Panc1 (cell line): ENCODE results near the gene ZNF816. TPM values are rescaled to one million over a fixed set of nuclear protein-coding genes. Genes with fewer than 3 reads are reported as not detected.

ENCODE experiments used
- ATAC-seq: fragments of 200-7000 bp; cut with Tn5 transposase; 2 replicates; pipeline ENCODE4 v1.9.1; 2020; ENCODE audit warnings: mild to moderate bottlenecking, moderate library complexity
- BruUV-seq: library from RNA; stranded (reverse); fragments of 400-500 nt; replicated peaks from 2 replicates; lab custom pipeline; 2021; lab: Mats Ljungman, UMichigan
- CTCF ChIA-PET: fragments of 300-600 bp; sonication (Branson Sonifier 250); formaldehyde crosslinking; loops from one replicate; lab custom pipeline; 2022; ENCODE audit warnings: antibody characterized with exemption; lab: Charles Lee
- POLR2A ChIA-PET: fragments of 300-600 bp; sonication (Branson Sonifier 250); formaldehyde crosslinking; loops from one replicate; lab custom pipeline; 2022; ENCODE audit warnings: antibody characterized with exemption; lab: Charles Lee
- DNase-seq: peaks from one replicate; pipeline ENCODE4 v3.0.0-alpha.2; 2010; ENCODE audit warnings: low read depth, low spot score
- H3K27ac ChIP-seq: 2 replicates; pipeline ENCODE4 v1.5.1; 2011; ENCODE audit warnings: mild to moderate bottlenecking, low read length, inconsistent platforms
- H3K27me3 ChIP-seq: fragments of 200-500 bp; sonication (Bioruptor generic); 2 replicates; pipeline ENCODE4 v1.6.0; 2014; ENCODE audit warnings: low read length, inconsistent platforms; ENCODE audit not compliant: control insufficient read depth, insufficient read depth
- H3K36me3 ChIP-seq: fragments of 200-500 bp; sonication (Bioruptor generic); 2 replicates; pipeline ENCODE4 v1.5.1; 2014; ENCODE audit warnings: inconsistent platforms, mild to moderate bottlenecking, low read length, moderate library complexity; ENCODE audit not compliant: control insufficient read depth, insufficient read depth
- H3K4me1 ChIP-seq: 2 replicates; pipeline ENCODE4 v1.5.1; 2011; ENCODE audit warnings: inconsistent platforms, mild to moderate bottlenecking, low read length, moderate library complexity; ENCODE audit not compliant: control insufficient read depth, insufficient read depth
- H3K4me3 ChIP-seq, 2 experiments: 2 replicates each; pipeline ENCODE4 v1.5.1; 2011 to 2012; ENCODE audit warnings: low read depth in 2 of 2, low read length in 2 of 2, mild to moderate bottlenecking in 2 of 2, inconsistent platforms in 1 of 2, moderate library complexity in 1 of 2
- H3K9me3 ChIP-seq: fragments of 200-500 bp; sonication (Bioruptor generic); 2 replicates; pipeline ENCODE4 v1.5.1; 2014; ENCODE audit warnings: low read depth, mild to moderate bottlenecking, inconsistent platforms, low read length, moderate library complexity; ENCODE audit not compliant: control insufficient read depth, insufficient read depth
- POLR2AphosphoS5 ChIP-seq: IDR thresholded peaks from 2 replicates; pipeline ENCODE4 v1.6.1; 2012; ENCODE audit warnings: mild to moderate bottlenecking, low read depth, low read length, moderate library complexity
- SIN3A ChIP-seq: IDR thresholded peaks from 2 replicates; pipeline ENCODE4 v1.6.1; 2012; ENCODE audit warnings: low read depth, mild to moderate bottlenecking, low read length, moderate library complexity, borderline replicate concordance; ENCODE audit not compliant: insufficient read depth
- TCF7L2 ChIP-seq: IDR thresholded peaks from 2 replicates; pipeline ENCODE4 v1.6.1; 2011; ENCODE audit warnings: mild to moderate bottlenecking, low read depth, low read length, inconsistent platforms
- in situ Hi-C: cut with HindIII; loops from 2 replicates; pipeline ENCODE4 v1.10.0; 2016; ENCODE audit warnings: low sequenced_read_pairs, low pct_unique_long_range_greater_than_20kb
- intact Hi-C: fragments of 100-400 bp; cut with micrococcal nuclease; formaldehyde crosslinking; loops from one replicate; pipeline ENCODE4 v1.10.0; 2022; ENCODE audit not compliant: unreplicated experiment
- total RNA-seq: library from RNA; stranded (reverse); gene quantifications from one replicate; pipeline ENCODE4 v1.2.1, GENCODE V29; 2021; ENCODE audit not compliant: unreplicated experiment
- TF ChIP-seq, protein P1 (sequence below), 2 experiments: IDR thresholded peaks; 2 replicates each; pipeline ENCODE4 v1.6.1; 2011 to 2012; ENCODE audit warnings: low read depth in 2 of 2, control low read depth in 1 of 2, low read length in 1 of 2, mild to moderate bottlenecking in 1 of 2, moderate library complexity in 1 of 2; ENCODE audit not compliant: insufficient read depth in 1 of 2
- TF ChIP-seq, protein P2 (sequence below): fragments of 450-650 bp; IDR thresholded peaks from 2 replicates; pipeline ENCODE4 v1.5.1; 2017; ENCODE audit warnings: mild to moderate bottlenecking

The ZNF816 gene
- total RNA-seq, 1 experiment from 2014 or later = 7.1 TPM

DNA sequence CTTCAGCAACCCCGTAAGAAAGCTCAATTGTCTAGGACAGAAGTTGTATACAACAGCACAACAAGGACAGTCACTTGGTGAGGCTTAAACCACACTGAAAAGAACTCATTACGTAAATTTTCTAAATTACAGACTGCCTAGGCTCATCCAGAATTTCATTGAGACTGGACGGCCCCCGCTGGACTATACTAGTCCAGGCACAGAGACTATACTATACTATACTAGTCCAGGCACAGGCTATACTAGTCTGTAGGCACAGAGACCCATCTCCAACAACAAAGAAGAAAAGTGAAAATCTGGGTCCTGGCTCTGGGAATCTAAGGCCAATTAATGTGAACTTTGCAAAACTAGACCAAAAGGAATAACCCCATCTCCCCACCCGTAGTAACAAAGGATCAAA lies 700 bp downstream of the ZNF816 start:
- Histone ChIP-seq H3K27me3 (no peaks in the 10 kb centered on the region), H3K27ac (peak overlapping the region; percentile 86), H3K4me1 (no peaks in the 10 kb centered on the region; the same call in none of the 2 replicates), H3K9me3 (peaks cover 10% of the 10 kb centered on the region; the same call in 1 of the 2 replicates), H3K36me3 (no peaks in the 10 kb centered on the region; the same call in 1 of the 2 replicates), H3K4me3 (peak overlapping the region; percentile 78 to 87)
- no TSS peak for BruUV-seq
- intact Hi-C loops = no loop called here
- ATAC-seq (no peak; the same call in 1 of the 2 replicates), DNase-seq (no peak)
- CTCF ChIA-PET = no interaction called here
- POLR2A ChIA-PET = no interaction called here
- in situ Hi-C loops = no loop called here
- TF ChIP-seq, protein P1, sequence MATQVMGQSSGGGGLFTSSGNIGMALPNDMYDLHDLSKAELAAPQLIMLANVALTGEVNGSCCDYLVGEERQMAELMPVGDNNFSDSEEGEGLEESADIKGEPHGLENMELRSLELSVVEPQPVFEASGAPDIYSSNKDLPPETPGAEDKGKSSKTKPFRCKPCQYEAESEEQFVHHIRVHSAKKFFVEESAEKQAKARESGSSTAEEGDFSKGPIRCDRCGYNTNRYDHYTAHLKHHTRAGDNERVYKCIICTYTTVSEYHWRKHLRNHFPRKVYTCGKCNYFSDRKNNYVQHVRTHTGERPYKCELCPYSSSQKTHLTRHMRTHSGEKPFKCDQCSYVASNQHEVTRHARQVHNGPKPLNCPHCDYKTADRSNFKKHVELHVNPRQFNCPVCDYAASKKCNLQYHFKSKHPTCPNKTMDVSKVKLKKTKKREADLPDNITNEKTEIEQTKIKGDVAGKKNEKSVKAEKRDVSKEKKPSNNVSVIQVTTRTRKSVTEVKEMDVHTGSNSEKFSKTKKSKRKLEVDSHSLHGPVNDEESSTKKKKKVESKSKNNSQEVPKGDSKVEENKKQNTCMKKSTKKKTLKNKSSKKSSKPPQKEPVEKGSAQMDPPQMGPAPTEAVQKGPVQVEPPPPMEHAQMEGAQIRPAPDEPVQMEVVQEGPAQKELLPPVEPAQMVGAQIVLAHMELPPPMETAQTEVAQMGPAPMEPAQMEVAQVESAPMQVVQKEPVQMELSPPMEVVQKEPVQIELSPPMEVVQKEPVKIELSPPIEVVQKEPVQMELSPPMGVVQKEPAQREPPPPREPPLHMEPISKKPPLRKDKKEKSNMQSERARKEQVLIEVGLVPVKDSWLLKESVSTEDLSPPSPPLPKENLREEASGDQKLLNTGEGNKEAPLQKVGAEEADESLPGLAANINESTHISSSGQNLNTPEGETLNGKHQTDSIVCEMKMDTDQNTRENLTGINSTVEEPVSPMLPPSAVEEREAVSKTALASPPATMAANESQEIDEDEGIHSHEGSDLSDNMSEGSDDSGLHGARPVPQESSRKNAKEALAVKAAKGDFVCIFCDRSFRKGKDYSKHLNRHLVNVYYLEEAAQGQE (IDR thresholded peaks at IDR 0.05; ENCODE audit: insufficient read depth in 1 of 2, low read depth in 2 of 2, low read length in 1 of 2) = no peak
- TF ChIP-seq SIN3A = no peak
- TF ChIP-seq, protein P2, sequence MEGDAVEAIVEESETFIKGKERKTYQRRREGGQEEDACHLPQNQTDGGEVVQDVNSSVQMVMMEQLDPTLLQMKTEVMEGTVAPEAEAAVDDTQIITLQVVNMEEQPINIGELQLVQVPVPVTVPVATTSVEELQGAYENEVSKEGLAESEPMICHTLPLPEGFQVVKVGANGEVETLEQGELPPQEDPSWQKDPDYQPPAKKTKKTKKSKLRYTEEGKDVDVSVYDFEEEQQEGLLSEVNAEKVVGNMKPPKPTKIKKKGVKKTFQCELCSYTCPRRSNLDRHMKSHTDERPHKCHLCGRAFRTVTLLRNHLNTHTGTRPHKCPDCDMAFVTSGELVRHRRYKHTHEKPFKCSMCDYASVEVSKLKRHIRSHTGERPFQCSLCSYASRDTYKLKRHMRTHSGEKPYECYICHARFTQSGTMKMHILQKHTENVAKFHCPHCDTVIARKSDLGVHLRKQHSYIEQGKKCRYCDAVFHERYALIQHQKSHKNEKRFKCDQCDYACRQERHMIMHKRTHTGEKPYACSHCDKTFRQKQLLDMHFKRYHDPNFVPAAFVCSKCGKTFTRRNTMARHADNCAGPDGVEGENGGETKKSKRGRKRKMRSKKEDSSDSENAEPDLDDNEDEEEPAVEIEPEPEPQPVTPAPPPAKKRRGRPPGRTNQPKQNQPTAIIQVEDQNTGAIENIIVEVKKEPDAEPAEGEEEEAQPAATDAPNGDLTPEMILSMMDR = no peak
- TF ChIP-seq POLR2AphosphoS5 = no peak
- TF ChIP-seq TCF7L2 = no peak; the same call in 1 of the 2 replicates

DNA sequence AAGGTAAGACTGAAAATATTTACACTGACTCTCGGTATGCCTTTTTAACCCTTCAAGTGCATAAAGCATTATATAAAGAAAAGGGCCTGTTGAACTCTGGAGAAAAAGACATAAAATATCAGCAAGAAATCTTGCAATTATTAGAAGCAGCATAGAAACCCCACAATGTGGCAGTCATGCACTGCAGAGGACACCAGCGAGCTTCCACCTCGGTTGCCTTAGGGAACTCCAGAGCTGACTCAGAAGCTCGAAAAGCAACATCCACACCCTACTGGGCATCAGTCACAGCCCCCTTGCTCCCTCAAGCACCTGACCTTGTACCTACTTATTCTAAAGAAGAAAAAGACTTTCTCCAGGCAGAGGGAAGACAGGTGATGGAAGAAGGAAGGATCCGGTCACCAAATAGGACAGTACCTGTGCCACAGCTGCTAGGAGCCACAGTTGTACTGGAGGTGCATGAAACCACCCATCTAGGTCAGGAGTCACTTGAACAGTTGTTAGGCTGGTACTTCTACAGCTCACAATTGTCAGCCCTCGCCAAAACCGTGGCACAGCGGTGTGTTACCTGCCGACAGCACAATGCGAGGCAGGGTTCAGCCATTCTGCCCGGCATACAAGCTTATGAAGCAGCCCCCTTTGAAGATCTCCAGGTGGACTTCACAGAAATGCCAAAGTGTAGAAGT lies 2.9 kb downstream of the ZNF816 start:
- ChIA-PET CTCF (no interaction called here), POLR2A (no interaction called here)
- Histone ChIP-seq H3K27me3 (no peaks in the 10 kb centered on the region), H3K4me1 (no peaks in the 10 kb centered on the region; the same call in none of the 2 replicates), H3K4me3 (no peak overlapping the region), H3K27ac (no peak overlapping the region), H3K9me3 (peaks cover 15% of the 10 kb centered on the region; the same call in 1 of the 2 replicates), H3K36me3 (peaks cover 3% of the 10 kb centered on the region; the same call in 1 of the 2 replicates)
- in situ Hi-C loops = no loop called here
- TF ChIP-seq TCF7L2 = no peak
- TF ChIP-seq, protein P2 = no peak
- no peak for TF ChIP-seq POLR2AphosphoS5
- no peak for TF ChIP-seq SIN3A
- ATAC-seq (no peak), DNase-seq (no peak)
- intact Hi-C loops = no loop called here
- no TSS peak for BruUV-seq
